Glutamatergic neuron (in vitro differentiated cells): Measurements from ENCODE around the gene APLP2. TPM values are rescaled to one million over a fixed set of nuclear protein-coding genes. Genes with fewer than 3 reads are reported as not detected.
A peak's percentile ranks its signal among the peaks of the same experiment; 100 is the strongest.

Experiments used
- DNase-seq: peaks from one replicate; pipeline ENCODE4 v3.0.0; 2022
- H3K27ac Mint-ChIP-seq: one replicate; pipeline ENCODE4 v1.8.0; 2020; ENCODE audit warnings: mild to moderate bottlenecking, mixed read lengths, inconsistent platforms; ENCODE audit not compliant: unreplicated experiment
- H3K27me3 Mint-ChIP-seq: one replicate; pipeline ENCODE4 v1.8.0; 2020; ENCODE audit warnings: mild to moderate bottlenecking, moderate library complexity, mixed read lengths, inconsistent platforms; ENCODE audit not compliant: unreplicated experiment
- H3K36me3 Mint-ChIP-seq: one replicate; pipeline ENCODE4 v1.8.0; 2020; ENCODE audit warnings: mild to moderate bottlenecking, mixed read lengths, inconsistent platforms; ENCODE audit not compliant: unreplicated experiment
- H3K4me1 Mint-ChIP-seq: one replicate; pipeline ENCODE4 v1.8.0; 2020; ENCODE audit warnings: mild to moderate bottlenecking, low read depth, mixed read lengths, inconsistent platforms; ENCODE audit not compliant: unreplicated experiment
- H3K4me3 Mint-ChIP-seq: one replicate; pipeline ENCODE4 v1.8.0; 2020; ENCODE audit warnings: mild to moderate bottlenecking, mixed read lengths, inconsistent platforms; ENCODE audit not compliant: unreplicated experiment
- H3K9me3 Mint-ChIP-seq: one replicate; pipeline ENCODE4 v1.8.0; 2020; ENCODE audit warnings: mild to moderate bottlenecking, moderate library complexity, mixed read lengths, inconsistent platforms; ENCODE audit not compliant: unreplicated experiment
- total RNA-seq: library from RNA; stranded (reverse); fragmentation: NEBNext Ultra II Directional; extraction: Animal tissue kit (Norgen Biotek cat#: 25700); gene quantifications from one replicate; pipeline ENCODE4 v1.2.1, GENCODE V29; 2021; ENCODE audit not compliant: unreplicated experiment
- TF ChIP-seq, protein P1 (sequence below): fragments of 200-600 bp; sonication (generic); IDR thresholded peaks from one replicate; pipeline ENCODE4 v1.5.0; 2021; ENCODE audit not compliant: partially characterized antibody, unreplicated experiment

APLP2 gene
- total RNA-seq, 1 donor from 2014 or later = 183 TPM

DNA sequence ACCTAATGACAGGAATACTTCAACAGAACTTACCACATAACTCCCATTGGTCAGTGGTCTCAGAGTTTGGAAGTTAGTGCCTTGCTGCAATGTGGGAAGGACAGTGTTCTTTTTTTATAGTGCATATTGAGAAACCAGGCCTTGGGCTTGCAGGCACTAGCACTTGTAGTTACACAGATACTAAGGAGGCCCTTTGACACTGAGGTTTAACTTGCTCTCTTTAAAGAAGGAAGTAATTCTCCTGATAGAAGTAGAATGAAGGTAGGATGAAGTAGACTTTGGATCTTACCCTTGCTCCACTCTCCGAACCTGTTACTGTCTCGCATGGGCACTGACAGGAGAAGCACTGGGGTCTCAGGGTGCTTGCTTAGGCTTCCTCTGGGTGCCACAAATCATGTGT, 58.9 kb downstream of the APLP2 start:
- TF ChIP-seq, protein P1, sequence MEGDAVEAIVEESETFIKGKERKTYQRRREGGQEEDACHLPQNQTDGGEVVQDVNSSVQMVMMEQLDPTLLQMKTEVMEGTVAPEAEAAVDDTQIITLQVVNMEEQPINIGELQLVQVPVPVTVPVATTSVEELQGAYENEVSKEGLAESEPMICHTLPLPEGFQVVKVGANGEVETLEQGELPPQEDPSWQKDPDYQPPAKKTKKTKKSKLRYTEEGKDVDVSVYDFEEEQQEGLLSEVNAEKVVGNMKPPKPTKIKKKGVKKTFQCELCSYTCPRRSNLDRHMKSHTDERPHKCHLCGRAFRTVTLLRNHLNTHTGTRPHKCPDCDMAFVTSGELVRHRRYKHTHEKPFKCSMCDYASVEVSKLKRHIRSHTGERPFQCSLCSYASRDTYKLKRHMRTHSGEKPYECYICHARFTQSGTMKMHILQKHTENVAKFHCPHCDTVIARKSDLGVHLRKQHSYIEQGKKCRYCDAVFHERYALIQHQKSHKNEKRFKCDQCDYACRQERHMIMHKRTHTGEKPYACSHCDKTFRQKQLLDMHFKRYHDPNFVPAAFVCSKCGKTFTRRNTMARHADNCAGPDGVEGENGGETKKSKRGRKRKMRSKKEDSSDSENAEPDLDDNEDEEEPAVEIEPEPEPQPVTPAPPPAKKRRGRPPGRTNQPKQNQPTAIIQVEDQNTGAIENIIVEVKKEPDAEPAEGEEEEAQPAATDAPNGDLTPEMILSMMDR = no peak
- Mint-ChIP-seq H3K4me3 (no peak overlapping the region), H3K27me3 (no peaks in the 10 kb centered on the region), H3K27ac (no peak overlapping the region), H3K9me3 (no peaks in the 10 kb centered on the region), H3K4me1 (peaks cover 1% of the 10 kb centered on the region), H3K36me3 (peaks cover 8% of the 10 kb centered on the region)
- no peak for DNase-seq

DNA sequence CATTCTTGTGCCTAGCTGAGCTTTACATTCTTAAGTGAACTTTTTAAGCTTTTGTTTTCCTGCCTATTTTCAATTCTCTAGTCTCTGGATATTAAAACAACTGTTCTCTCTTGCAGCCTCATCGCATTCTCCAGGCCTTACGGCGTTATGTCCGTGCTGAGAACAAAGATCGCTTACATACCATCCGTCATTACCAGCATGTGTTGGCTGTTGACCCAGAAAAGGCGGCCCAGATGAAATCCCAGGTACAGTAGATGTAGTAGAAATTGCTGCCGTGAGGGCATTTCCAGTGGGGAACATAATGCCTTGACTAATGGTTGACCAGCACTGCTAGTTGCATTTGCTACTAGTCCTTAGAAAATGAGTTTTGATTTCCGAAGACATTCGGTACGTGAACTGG, 60.2 kb downstream of the APLP2 start:
- no peak for DNase-seq
- H3K27me3 Mint-ChIP-seq = peaks cover 4% of the 10 kb centered on the region
- TF ChIP-seq, protein P1 = no peak
- H3K9me3 Mint-ChIP-seq = no peaks in the 10 kb centered on the region
- no peak overlapping the region for H3K4me3 Mint-ChIP-seq
- peaks cover 14% of the 10 kb centered on the region for H3K36me3 Mint-ChIP-seq
- H3K4me1 Mint-ChIP-seq = no peaks in the 10 kb centered on the region
- H3K27ac Mint-ChIP-seq = no peak overlapping the region

GRCh38 chr11:130131961-130132850, 62.5 kb downstream of the APLP2 start:
- Mint-ChIP-seq H3K27ac (no peak overlapping the region), H3K9me3 (peaks cover under 1% of the 10 kb centered on the region), H3K27me3 (peaks cover 4% of the 10 kb centered on the region), H3K4me3 (no peak overlapping the region), H3K4me1 (no peaks in the 10 kb centered on the region), H3K36me3 (peaks cover 14% of the 10 kb centered on the region)
- TF ChIP-seq, protein P1 = peak; percentile 75
- DNase-seq = no peak

- Mint-ChIP-seq H3K9me3 (peaks cover 2% of the 10 kb centered on the region), H3K27me3 (peaks cover 6% of the 10 kb centered on the region), H3K4me3 (no peak overlapping the region), H3K27ac (no peak overlapping the region), H3K36me3 (peaks cover 14% of the 10 kb centered on the region), H3K4me1 (no peaks in the 10 kb centered on the region)
- DNase-seq = no peak
- TF ChIP-seq, protein P1 = no peak
These were observed 64.0 kb downstream of the APLP2 start for GRCh38 chr11:130133716-130134115.

DNA sequence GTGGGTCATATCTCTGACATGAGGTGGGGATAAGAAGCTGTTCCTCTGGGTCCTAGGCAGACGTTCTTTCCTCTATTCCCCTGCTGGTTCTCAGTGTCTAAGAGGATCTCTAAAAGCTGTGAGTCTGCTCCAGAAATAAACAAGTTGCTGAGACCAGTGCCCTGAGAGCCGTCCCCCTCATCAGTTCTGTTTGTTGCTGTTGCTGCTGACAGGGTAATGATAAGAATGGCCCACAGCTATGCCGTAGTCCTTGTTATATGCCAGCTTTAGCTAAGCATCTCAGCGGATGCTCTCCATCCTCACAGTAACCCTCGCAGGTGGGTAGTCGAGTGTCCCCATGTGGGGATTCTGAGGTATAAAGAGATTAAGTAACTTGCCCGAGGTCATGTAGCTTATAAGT, 66.4 kb downstream of the APLP2 start:
- Mint-ChIP-seq H3K9me3 (peaks cover 3% of the 10 kb centered on the region), H3K27me3 (peaks cover 6% of the 10 kb centered on the region), H3K4me1 (no peaks in the 10 kb centered on the region), H3K4me3 (no peak overlapping the region), H3K36me3 (peaks cover 9% of the 10 kb centered on the region), H3K27ac (no peak overlapping the region)
- TF ChIP-seq, protein P1 = no peak
- no peak for DNase-seq
